OCI-LY1 (cell line): ENCODE data around the gene AGAP2.

Experiments used
- H2AFZ ChIP-seq: fragments of 200-600 bp; sonication (generic), shearing (Covaris generic); 2 replicates; pipeline ENCODE4 v1.6.0; 2014; ENCODE audit warnings: antibody characterized with exemption, mild to moderate bottlenecking, low read length
- H3F3A ChIP-seq: fragments of 200-600 bp; sonication (generic), shearing (Covaris generic); 2 replicates; pipeline ENCODE4 v1.6.0; 2014; ENCODE audit warnings: mild to moderate bottlenecking, antibody characterized with exemption, low read length, moderate library complexity; ENCODE audit not compliant: insufficient read depth
- H3K27ac ChIP-seq: fragments of 200-600 bp; sonication (generic); 2 replicates; pipeline ENCODE4 v1.5.1; 2014; ENCODE audit warnings: low read length, mixed run types, mild to moderate bottlenecking, low read depth; ENCODE audit not compliant: poor library complexity, severe bottlenecking
- H3K27me3 ChIP-seq: fragments of 200-600 bp; sonication (generic); 2 replicates; pipeline ENCODE4 v1.6.0; 2014; ENCODE audit warnings: antibody characterized with exemption, mild to moderate bottlenecking, low read length, moderate library complexity; ENCODE audit not compliant: insufficient read depth
- H3K36me3 ChIP-seq: fragments of 200-600 bp; sonication (generic); 2 replicates; pipeline ENCODE4 v1.6.1; 2014; ENCODE audit warnings: mild to moderate bottlenecking, antibody characterized with exemption, low read length, moderate library complexity, mixed read lengths; ENCODE audit not compliant: insufficient read depth
- H3K4me1 ChIP-seq: fragments of 200-600 bp; sonication (generic); 2 replicates; pipeline ENCODE4 v1.5.1; 2014; ENCODE audit warnings: mild to moderate bottlenecking, low read length, moderate library complexity; ENCODE audit not compliant: insufficient read depth, severe bottlenecking
- H3K4me2 ChIP-seq: fragments of 200-600 bp; sonication (generic), shearing (Covaris generic); 2 replicates; pipeline ENCODE4 v1.6.1; 2014; ENCODE audit warnings: low read length
- H3K4me3 ChIP-seq: fragments of 200-600 bp; sonication (generic); 2 replicates; pipeline ENCODE4 v1.5.1; 2014; ENCODE audit warnings: low read length, low read depth, mild to moderate bottlenecking, mixed read lengths; ENCODE audit not compliant: poor library complexity, severe bottlenecking
- H3K79me2 ChIP-seq: fragments of 200-600 bp; shearing (Covaris generic); 2 replicates; pipeline ENCODE4 v1.6.1; 2016; ENCODE audit warnings: mixed run types, low read length, mixed read lengths; ENCODE audit not compliant: insufficient read depth
- H3K9ac ChIP-seq: fragments of 200-600 bp; sonication (generic), shearing (Covaris generic); 2 replicates; pipeline ENCODE4 v1.6.1; 2014; ENCODE audit warnings: mild to moderate bottlenecking, low read length, mixed read lengths
- H3K9me2 ChIP-seq: fragments of 200-600 bp; sonication (generic), shearing (Covaris generic); 2 replicates; pipeline ENCODE4 v1.6.1; 2014; ENCODE audit warnings: low read depth, mild to moderate bottlenecking, low read length, mixed read lengths
- H3K9me3 ChIP-seq: fragments of 200-600 bp; shearing (Covaris generic); 2 replicates; pipeline ENCODE4 v1.6.1; 2014; ENCODE audit warnings: low read length, mixed read lengths
- H4K20me1 ChIP-seq: fragments of 200-600 bp; sonication (generic), shearing (Covaris generic); 2 replicates; pipeline ENCODE4 v1.6.0; 2016; ENCODE audit warnings: mild to moderate bottlenecking, low read length; ENCODE audit not compliant: insufficient read depth
- CTCF ChIP-seq: fragments of 200-600 bp; sonication (generic), shearing (Covaris generic); IDR thresholded peaks from 2 replicates; pipeline ENCODE4 v1.5.1; 2017; ENCODE audit warnings: mild to moderate bottlenecking, antibody characterized with exemption, low read length, moderate library complexity, mixed read lengths
- EZH2 ChIP-seq: fragments of 200-600 bp; sonication (generic), shearing (Covaris generic); IDR thresholded peaks from 2 replicates; pipeline ENCODE4 v1.8.0; 2017; ENCODE audit warnings: borderline replicate concordance, mixed run types, mild to moderate bottlenecking, antibody characterized with exemption, low read length, moderate library complexity, mixed read lengths

AGAP2 gene

GRCh38 chr12:57692500-57692899 lies 46.0 kb downstream of the AGAP2 start:
- Histone ChIP-seq H3K27me3 (no peaks in the 10 kb centered on the region), H3K27ac (no peak overlapping the region), H3K4me3 (no peak overlapping the region), H3K4me1 (peaks cover 16% of the 10 kb centered on the region), H3K79me2 (0 out of 2 replicates have a peak, but pooled peaks cover 7% of the 10 kb centered on the region), H3K4me2 (no peak overlapping the region), H3K9me2 (no peaks in the 10 kb centered on the region), H2AFZ (no peak overlapping the region), H4K20me1 (no peaks in the 10 kb centered on the region), H3K9me3 (peaks cover 3% of the 10 kb centered on the region; the same call in 1 of the 2 replicates), H3K9ac (no peak overlapping the region), H3K36me3 (peaks cover 22% of the 10 kb centered on the region), H3F3A (no peaks in the 10 kb centered on the region)
- TF ChIP-seq EZH2 (no peak), CTCF (no peak)

- Histone ChIP-seq H3F3A (no peaks in the 10 kb centered on the region), H3K4me2 (no peak overlapping the region), H3K36me3 (no peaks in the 10 kb centered on the region), H3K4me1 (peaks cover 6% of the 10 kb centered on the region), H3K27me3 (no peaks in the 10 kb centered on the region), H3K9ac (no peak overlapping the region), H3K9me3 (peaks cover 3% of the 10 kb centered on the region; the same call in 1 of the 2 replicates), H3K27ac (no peak overlapping the region), H3K9me2 (no peaks in the 10 kb centered on the region), H3K4me3 (no peak overlapping the region), H4K20me1 (no peaks in the 10 kb centered on the region), H2AFZ (no peak overlapping the region), H3K79me2 (no peaks in the 10 kb centered on the region)
- TF ChIP-seq CTCF (no peak), EZH2 (no peak)
Observed at GRCh38 chr12:57688931-57689330, 49.6 kb downstream of the AGAP2 start.

GRCh38 chr12:57687862-57688261 lies 50.7 kb downstream of the AGAP2 start:
- no peaks in the 10 kb centered on the region for H3K4me1 ChIP-seq
- no peaks in the 10 kb centered on the region for H3F3A ChIP-seq
- H3K27ac ChIP-seq, result no peak overlapping the region
- H3K9ac ChIP-seq, result no peak overlapping the region
- peaks cover 3% of the 10 kb centered on the region; the same call in 1 of the 2 replicates for H3K9me3 ChIP-seq
- TF ChIP-seq EZH2 (no peak), CTCF (no peak)
- no peaks in the 10 kb centered on the region for H3K9me2 ChIP-seq
- no peak overlapping the region for H2AFZ ChIP-seq
- no peaks in the 10 kb centered on the region for H3K36me3 ChIP-seq
- H3K4me2 ChIP-seq, result no peak overlapping the region
- no peaks in the 10 kb centered on the region for H3K79me2 ChIP-seq
- no peaks in the 10 kb centered on the region for H3K27me3 ChIP-seq
- H3K4me3 ChIP-seq, result no peak overlapping the region
- no peaks in the 10 kb centered on the region for H4K20me1 ChIP-seq
